DOHH2 (cell line): ENCODE results near the gene KLK15.

ENCODE experiments used
- H3F3A ChIP-seq: fragments of 200-600 bp; sonication (generic), shearing (Covaris generic); 2 replicates; pipeline ENCODE4 v1.6.0; 2016; ENCODE audit warnings: antibody characterized with exemption, mild to moderate bottlenecking; ENCODE audit not compliant: control insufficient read depth, insufficient read depth
- H3K27ac ChIP-seq: fragments of 200-600 bp; sonication (generic); 2 replicates; pipeline ENCODE4 v1.5.1; 2014; ENCODE audit warnings: low read depth, mild to moderate bottlenecking, low read length, moderate library complexity
- H3K27me3 ChIP-seq: fragments of 200-600 bp; sonication (generic); 2 replicates; pipeline ENCODE4 v1.6.1; 2014; ENCODE audit warnings: mild to moderate bottlenecking, low read length, mixed read lengths; ENCODE audit not compliant: control insufficient read depth
- H3K36me3 ChIP-seq: fragments of 200-600 bp; sonication (generic); 2 replicates; pipeline ENCODE4 v1.6.1; 2014; ENCODE audit warnings: mild to moderate bottlenecking, low read length, moderate library complexity, mixed read lengths; ENCODE audit not compliant: control insufficient read depth
- H3K4me1 ChIP-seq: fragments of 200-600 bp; sonication (generic); 2 replicates; pipeline ENCODE4 v1.6.1; 2014; ENCODE audit warnings: mild to moderate bottlenecking, low read length, mixed read lengths; ENCODE audit not compliant: control insufficient read depth
- H3K4me2 ChIP-seq: fragments of 200-600 bp; sonication (generic); 2 replicates; pipeline ENCODE4 v1.6.0; 2014; ENCODE audit warnings: mild to moderate bottlenecking, low read length, moderate library complexity
- H3K4me3 ChIP-seq: fragments of 200-600 bp; sonication (generic); 2 replicates; pipeline ENCODE4 v1.5.1; 2014; ENCODE audit warnings: mild to moderate bottlenecking, low read length, mixed read lengths
- H3K79me2 ChIP-seq: fragments of 200-600 bp; sonication (generic); 2 replicates; pipeline ENCODE4 v1.6.1; 2014; ENCODE audit warnings: mild to moderate bottlenecking, low read length, mixed read lengths; ENCODE audit not compliant: control insufficient read depth
- H3K9me2 ChIP-seq: fragments of 200-600 bp; sonication (generic); replicated peaks from 2 replicates; pipeline ENCODE4 v1.6.1; 2014; ENCODE audit warnings: mild to moderate bottlenecking, low read length, mixed read lengths; ENCODE audit not compliant: control insufficient read depth
- H3K9me3 ChIP-seq: fragments of 200-600 bp; sonication (generic); 2 replicates; pipeline ENCODE4 v1.6.1; 2014; ENCODE audit warnings: antibody characterized with exemption, low read length, mixed read lengths; ENCODE audit not compliant: control insufficient read depth, insufficient read depth
- H4K20me1 ChIP-seq: fragments of 200-600 bp; sonication (generic); 2 replicates; pipeline ENCODE4 v1.6.0; 2014; ENCODE audit warnings: low read depth, mild to moderate bottlenecking, antibody characterized with exemption, low read length, moderate library complexity; ENCODE audit not compliant: control insufficient read depth, insufficient read depth
- EZH2phosphoT487 ChIP-seq: fragments of 200-600 bp; sonication (generic); IDR thresholded peaks from 2 replicates; pipeline ENCODE4 v1.6.1; 2017; ENCODE audit warnings: borderline replicate concordance, mild to moderate bottlenecking, antibody characterized with exemption, low read length, moderate library complexity, mixed read lengths
- TF ChIP-seq, protein P1 (sequence below): fragments of 200-600 bp; sonication (generic); IDR thresholded peaks from one replicate; pipeline ENCODE4 v1.5.1; 2014; ENCODE audit warnings: antibody characterized with exemption, mild to moderate bottlenecking, low read depth, low read length; ENCODE audit not compliant: poor library complexity, severe bottlenecking

The KLK15 gene

DNA sequence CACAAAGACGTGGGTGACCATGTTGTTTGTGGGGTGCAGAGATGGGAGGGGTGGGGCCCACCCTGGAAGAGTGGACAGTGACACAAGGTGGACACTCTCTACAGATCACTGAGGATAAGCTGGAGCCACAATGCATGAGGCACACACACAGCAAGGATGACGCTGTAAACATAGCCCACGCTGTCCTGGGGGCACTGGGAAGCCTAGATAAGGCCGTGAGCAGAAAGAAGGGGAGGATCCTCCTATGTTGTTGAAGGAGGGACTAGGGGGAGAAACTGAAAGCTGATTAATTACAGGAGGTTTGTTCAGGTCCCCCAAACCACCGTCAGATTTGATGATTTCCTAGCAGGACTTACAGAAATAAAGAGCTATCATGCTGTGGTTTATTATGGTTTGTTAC is 45.5 kb upstream of the KLK15 start:
- Histone ChIP-seq H3K9me2 (no peaks in the 10 kb centered on the region), H3K36me3 (no peaks in the 10 kb centered on the region), H3K4me3 (no peak overlapping the region), H4K20me1 (no peaks in the 10 kb centered on the region), H3K4me1 (no peaks in the 10 kb centered on the region), H3K9me3 (no peaks in the 10 kb centered on the region), H3K27ac (no peak overlapping the region), H3K79me2 (no peaks in the 10 kb centered on the region), H3K4me2 (no peak overlapping the region), H3K27me3 (peaks cover 34% of the 10 kb centered on the region), H3F3A (no peaks in the 10 kb centered on the region)
- TF ChIP-seq, protein P1, sequence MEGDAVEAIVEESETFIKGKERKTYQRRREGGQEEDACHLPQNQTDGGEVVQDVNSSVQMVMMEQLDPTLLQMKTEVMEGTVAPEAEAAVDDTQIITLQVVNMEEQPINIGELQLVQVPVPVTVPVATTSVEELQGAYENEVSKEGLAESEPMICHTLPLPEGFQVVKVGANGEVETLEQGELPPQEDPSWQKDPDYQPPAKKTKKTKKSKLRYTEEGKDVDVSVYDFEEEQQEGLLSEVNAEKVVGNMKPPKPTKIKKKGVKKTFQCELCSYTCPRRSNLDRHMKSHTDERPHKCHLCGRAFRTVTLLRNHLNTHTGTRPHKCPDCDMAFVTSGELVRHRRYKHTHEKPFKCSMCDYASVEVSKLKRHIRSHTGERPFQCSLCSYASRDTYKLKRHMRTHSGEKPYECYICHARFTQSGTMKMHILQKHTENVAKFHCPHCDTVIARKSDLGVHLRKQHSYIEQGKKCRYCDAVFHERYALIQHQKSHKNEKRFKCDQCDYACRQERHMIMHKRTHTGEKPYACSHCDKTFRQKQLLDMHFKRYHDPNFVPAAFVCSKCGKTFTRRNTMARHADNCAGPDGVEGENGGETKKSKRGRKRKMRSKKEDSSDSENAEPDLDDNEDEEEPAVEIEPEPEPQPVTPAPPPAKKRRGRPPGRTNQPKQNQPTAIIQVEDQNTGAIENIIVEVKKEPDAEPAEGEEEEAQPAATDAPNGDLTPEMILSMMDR: no peak
- no peak for TF ChIP-seq EZH2phosphoT487

DNA sequence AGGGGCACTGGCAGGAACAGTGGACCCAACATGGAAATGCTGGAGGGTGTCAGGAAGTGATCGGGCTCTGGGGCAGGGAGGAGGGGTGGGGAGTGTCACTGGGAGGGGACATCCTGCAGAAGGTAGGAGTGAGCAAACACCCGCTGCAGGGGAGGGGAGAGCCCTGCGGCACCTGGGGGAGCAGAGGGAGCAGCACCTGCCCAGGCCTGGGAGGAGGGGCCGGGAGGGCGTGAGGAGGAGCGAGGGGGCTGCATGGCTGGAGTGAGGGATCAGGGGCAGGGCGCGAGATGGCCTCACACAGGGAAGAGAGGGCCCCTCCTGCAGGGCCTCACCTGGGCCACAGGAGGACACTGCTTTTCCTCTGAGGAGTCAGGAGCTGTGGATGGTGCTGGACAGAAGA is 44.0 kb upstream of the KLK15 start:
- Histone ChIP-seq H3K4me2 (no peak overlapping the region), H3K36me3 (no peaks in the 10 kb centered on the region), H3F3A (no peaks in the 10 kb centered on the region), H3K4me3 (no peak overlapping the region), H4K20me1 (no peaks in the 10 kb centered on the region), H3K9me3 (no peaks in the 10 kb centered on the region), H3K27me3 (peaks cover 43% of the 10 kb centered on the region), H3K79me2 (no peaks in the 10 kb centered on the region), H3K27ac (no peak overlapping the region), H3K4me1 (no peaks in the 10 kb centered on the region), H3K9me2 (no peaks in the 10 kb centered on the region)
- TF ChIP-seq, protein P1: no peak
- no peak for TF ChIP-seq EZH2phosphoT487

DNA sequence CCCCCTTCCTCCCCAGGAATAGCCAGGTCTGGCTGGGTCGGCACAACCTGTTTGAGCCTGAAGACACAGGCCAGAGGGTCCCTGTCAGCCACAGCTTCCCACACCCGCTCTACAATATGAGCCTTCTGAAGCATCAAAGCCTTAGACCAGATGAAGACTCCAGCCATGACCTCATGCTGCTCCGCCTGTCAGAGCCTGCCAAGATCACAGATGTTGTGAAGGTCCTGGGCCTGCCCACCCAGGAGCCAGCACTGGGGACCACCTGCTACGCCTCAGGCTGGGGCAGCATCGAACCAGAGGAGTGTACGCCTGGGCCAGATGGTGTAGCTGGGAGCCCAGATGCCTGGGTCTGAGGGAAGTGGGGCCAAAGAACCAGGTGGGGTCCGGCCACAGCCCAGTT is 43.1 kb upstream of the KLK15 start:
- no peaks in the 10 kb centered on the region for H3K79me2 ChIP-seq
- no peaks in the 10 kb centered on the region for H3F3A ChIP-seq
- no peak overlapping the region for H3K4me2 ChIP-seq
- H3K9me2 ChIP-seq: no peaks in the 10 kb centered on the region
- no peaks in the 10 kb centered on the region for H3K9me3 ChIP-seq
- H3K4me1 ChIP-seq: no peaks in the 10 kb centered on the region
- H3K27ac ChIP-seq: no peak overlapping the region
- peaks cover 47% of the 10 kb centered on the region for H3K27me3 ChIP-seq
- H3K4me3 ChIP-seq: no peak overlapping the region
- H3K36me3 ChIP-seq: no peaks in the 10 kb centered on the region
- TF ChIP-seq, protein P1: no peak
- TF ChIP-seq EZH2phosphoT487: no peak
- no peaks in the 10 kb centered on the region for H4K20me1 ChIP-seq
